HepG2 (cell line): ENCODE measurements around the gene OXLD1. TPM values are rescaled to one million over a fixed set of nuclear protein-coding genes. Genes with fewer than 3 reads are reported as not detected.

Source experiments
- AHR ChIP-seq: IDR thresholded peaks from 2 replicates; pipeline ENCODE4 v1.6.1; 2018; ENCODE audit warnings: missing genetic modification reagents, missing compliant biosample characterization
- ARNTL ChIP-seq: sonication (generic); formaldehyde crosslinking; IDR thresholded peaks from 2 replicates; pipeline ENCODE4 v1.4.0; 2020; ENCODE audit warnings: mild to moderate bottlenecking, missing genetic modification reagents
- ATF7 ChIP-seq, 2 experiments: fragments of 450-650 bp in 1 of 2; sonication (generic) in 1 of 2; formaldehyde crosslinking in 1 of 2; IDR thresholded peaks; 2 replicates each; pipeline versions ENCODE4 v1.4.0 to v1.6.1; 2016 to 2020; ENCODE audit warnings: antibody characterized with exemption in 1 of 2, mild to moderate bottlenecking in 1 of 2, missing genetic modification reagents in 1 of 2
- CBFB ChIP-seq: sonication (generic); formaldehyde crosslinking; IDR thresholded peaks from 2 replicates; pipeline ENCODE4 v1.4.0; 2020; ENCODE audit warnings: missing genetic modification reagents
- CCDC6 ChIP-seq: sonication (generic); formaldehyde crosslinking; IDR thresholded peaks from 2 replicates; pipeline ENCODE4 v1.8.1; 2022; ENCODE audit warnings: mild to moderate bottlenecking, missing genetic modification reagents, moderate library complexity
- CENPT ChIP-seq: sonication (generic); formaldehyde crosslinking; IDR thresholded peaks from 2 replicates; pipeline ENCODE4 v1.8.0; 2022; ENCODE audit warnings: low read depth, mild to moderate bottlenecking, moderate library complexity, missing genetic modification reagents
- CHD4 ChIP-seq: fragments of 200-600 bp; sonication (generic); IDR thresholded peaks from 2 replicates; pipeline ENCODE4 v1.7.0; 2017; ENCODE audit warnings: mild to moderate bottlenecking, low read length, borderline replicate concordance
- CREB1 ChIP-seq, 2 experiments: fragments of 450-650 bp in 1 of 2; IDR thresholded peaks; 2 replicates each; pipeline ENCODE4 v1.6.1; 2016 to 2017; ENCODE audit warnings: control low read depth in 1 of 2, mild to moderate bottlenecking in 1 of 2, missing compliant biosample characterization in 1 of 2, missing genetic modification characterization in 1 of 2
- DRAP1 ChIP-seq: IDR thresholded peaks from 2 replicates; pipeline ENCODE4 v1.6.1; 2016; ENCODE audit warnings: missing genetic modification reagents, missing compliant biosample characterization
- MAZ ChIP-seq, 2 experiments: sonication (generic) in 1 of 2; formaldehyde crosslinking in 1 of 2; IDR thresholded peaks; 2 replicates each; pipeline versions ENCODE4 v1.5.0 to v1.6.1; 2012 to 2020; ENCODE audit warnings: low read depth in 2 of 2, mild to moderate bottlenecking in 2 of 2, borderline replicate concordance in 1 of 2, improper control_type of control experiment in 1 of 2, low read length in 1 of 2, missing genetic modification reagents in 1 of 2, moderate library complexity in 1 of 2
- MEF2D ChIP-seq: sonication (generic); formaldehyde crosslinking; IDR thresholded peaks from 2 replicates; pipeline ENCODE4 v1.5.1; 2020; ENCODE audit warnings: mild to moderate bottlenecking, missing genetic modification reagents
- NPAS2 ChIP-seq: sonication (generic); formaldehyde crosslinking; IDR thresholded peaks from 2 replicates; pipeline ENCODE4 v1.8.0; 2022; ENCODE audit warnings: mild to moderate bottlenecking, missing genetic modification reagents, borderline replicate concordance
- NR2F2 ChIP-seq: IDR thresholded peaks from 2 replicates; pipeline ENCODE4 v1.6.1; 2012; ENCODE audit warnings: low read depth, inconsistent platforms, borderline replicate concordance
- SMARCC2 ChIP-seq: fragments of 450-650 bp; IDR thresholded peaks from 2 replicates; pipeline ENCODE4 v1.6.1; 2017; ENCODE audit warnings: antibody characterized with exemption, mild to moderate bottlenecking
- SRSF9 ChIP-seq: fragments of 200-400 bp; formaldehyde crosslinking; IDR thresholded peaks from 2 replicates; pipeline ENCODE4 v1.6.1; 2018; ENCODE audit warnings: borderline replicate concordance, mild to moderate bottlenecking, low read depth, low read length; ENCODE audit not compliant: insufficient read depth, poor library complexity, severe bottlenecking
- STAT5B ChIP-seq: sonication (generic); formaldehyde crosslinking; IDR thresholded peaks from 2 replicates; pipeline ENCODE4 v1.4.0; 2020; ENCODE audit warnings: missing genetic modification reagents
- TRIM22 ChIP-seq: fragments of 450-650 bp; IDR thresholded peaks from 2 replicates; pipeline ENCODE4 v1.6.1; 2017
- ZEB1 ChIP-seq: IDR thresholded peaks from 2 replicates; pipeline ENCODE4 v1.6.1; 2012; ENCODE audit warnings: mild to moderate bottlenecking, low read depth, inconsistent platforms; ENCODE audit not compliant: insufficient replicate concordance
- ZNF484 ChIP-seq: sonication (generic); formaldehyde crosslinking; IDR thresholded peaks from 2 replicates; pipeline ENCODE4 v1.5.1; 2020; ENCODE audit warnings: mild to moderate bottlenecking, low read depth, missing genetic modification reagents, borderline replicate concordance
- ZNF550 ChIP-seq: sonication (generic); formaldehyde crosslinking; IDR thresholded peaks from 2 replicates; pipeline ENCODE4 v1.4.0; 2020; ENCODE audit warnings: mild to moderate bottlenecking, missing genetic modification reagents, borderline replicate concordance
- ZNF670 ChIP-seq: sonication (generic); formaldehyde crosslinking; IDR thresholded peaks from 2 replicates; pipeline ENCODE4 v1.8.0; 2022; ENCODE audit warnings: mild to moderate bottlenecking, missing genetic modification reagents, borderline replicate concordance
- ZNF792 ChIP-seq: IDR thresholded peaks from 2 replicates; pipeline ENCODE4 v1.6.1; 2016
- polyA plus RNA-seq, 8 experiments: library from polyadenylated mRNA; depleted of rRNA in 3 of 8; stranded (reverse) in 7 of 8; unstranded in 1 of 8; fragments of >200 nt; fragmentation: Illumina TruSeq in 4 of 8; extraction: Trizol in 4 of 8; gene quantifications; 2 replicates each; pipeline versions ENCODE4 v1.2.1 to v1.2.3, GENCODE V29; 2011 to 2016; ENCODE audit warnings: low read depth in 4 of 8, missing spikeins in 1 of 8, mixed read lengths in 1 of 8; ENCODE audit not compliant: insufficient read depth in 1 of 8
- total RNA-seq, 5 experiments: library from RNA; depleted of rRNA; stranded (reverse); fragments of >200 nt; fragmentation: Illumina TruSeq; extraction: Trizol; gene quantifications; 2 replicates each; pipeline ENCODE4 v1.2.3, GENCODE V29; 2016; ENCODE audit warnings: low read depth in 1 of 5
- TF ChIP-seq, protein P1 (sequence below): sonication (generic); formaldehyde crosslinking; IDR thresholded peaks from 2 replicates; pipeline ENCODE4 v1.5.0; 2020; ENCODE audit warnings: missing genetic modification reagents, mild to moderate bottlenecking, borderline replicate concordance
- TF ChIP-seq, protein P2 (sequence below): IDR thresholded peaks from 2 replicates; pipeline ENCODE4 v1.4.0; 2020; ENCODE audit warnings: mild to moderate bottlenecking, missing genetic modification reagents

Gene OXLD1
- total and polyA plus RNA-seq, 2 of the 13 experiments (the other 11 are each of a cell fraction or from before 2014, with no cell fraction given) = 27.1 to 37.5 TPM

DNA sequence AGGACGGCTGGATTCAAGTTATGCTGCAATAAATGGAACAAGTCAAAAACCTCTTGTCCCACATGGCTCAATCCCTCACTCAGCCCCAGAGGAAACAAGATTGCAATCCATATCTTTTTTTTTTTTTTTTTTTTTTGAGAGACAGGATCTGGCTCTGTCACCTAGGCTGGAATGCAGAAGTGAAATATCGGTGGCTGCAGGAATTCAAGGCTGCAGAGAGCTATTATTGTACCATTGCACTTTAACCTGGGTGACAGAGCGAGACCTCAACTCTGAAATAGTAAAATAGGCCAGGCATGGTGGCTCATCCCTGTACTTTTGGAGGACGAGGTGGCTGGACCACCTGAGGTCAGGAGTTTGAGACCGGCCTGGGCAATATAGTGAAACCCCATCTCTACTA is 7.4 kb downstream of the OXLD1 start (continued):
- TF ChIP-seq, protein P1, sequence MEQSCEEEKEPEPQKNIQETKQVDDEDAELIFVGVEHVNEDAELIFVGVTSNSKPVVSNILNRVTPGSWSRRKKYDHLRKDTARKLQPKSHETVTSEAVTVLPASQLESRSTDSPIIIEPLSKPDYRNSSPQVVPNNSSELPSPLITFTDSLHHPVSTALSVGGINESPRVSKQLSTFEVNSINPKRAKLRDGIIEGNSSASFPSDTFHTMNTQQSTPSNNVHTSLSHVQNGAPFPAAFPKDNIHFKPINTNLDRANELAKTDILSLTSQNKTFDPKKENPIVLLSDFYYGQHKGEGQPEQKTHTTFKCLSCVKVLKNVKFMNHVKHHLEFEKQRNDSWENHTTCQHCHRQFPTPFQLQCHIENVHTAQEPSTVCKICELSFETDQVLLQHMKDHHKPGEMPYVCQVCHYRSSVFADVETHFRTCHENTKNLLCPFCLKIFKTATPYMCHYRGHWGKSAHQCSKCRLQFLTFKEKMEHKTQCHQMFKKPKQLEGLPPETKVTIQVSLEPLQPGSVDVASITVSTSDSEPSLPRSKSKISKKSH (CRISPR knock-in tag) = no peak
- no peak for TF ChIP-seq ATF7 (IDR thresholded peaks at IDR 0.05)
- TF ChIP-seq ATF7 (CRISPR knock-in tag; IDR thresholded peaks at IDR 0.05) = no peak
- TF ChIP-seq STAT5B (CRISPR knock-in tag) = no peak
- TF ChIP-seq NPAS2 (CRISPR knock-in tag) = no peak
- TF ChIP-seq SMARCC2 = no peak
- no peak for TF ChIP-seq CHD4
- TF ChIP-seq ZNF550 (CRISPR knock-in tag) = no peak
- TF ChIP-seq ZNF670 (CRISPR knock-in tag) = no peak
- TF ChIP-seq AHR = no peak
- no peak for TF ChIP-seq MAZ (IDR thresholded peaks at IDR 0.05; ENCODE audit: borderline replicate concordance, low read depth, low read length)
- no peak for TF ChIP-seq MAZ (CRISPR knock-in tag; IDR thresholded peaks at IDR 0.05; ENCODE audit: low read depth)
- TF ChIP-seq TRIM22 = no peak
- TF ChIP-seq ARNTL (CRISPR knock-in tag) = no peak
- peak; percentile 22; the same call in 1 of the 2 replicates for TF ChIP-seq ZNF792
- no peak for TF ChIP-seq CREB1 (IDR thresholded peaks at IDR 0.05)
- TF ChIP-seq CREB1 (CRISPR knock-in tag; IDR thresholded peaks at IDR 0.05) = no peak
- no peak for TF ChIP-seq ZEB1
- TF ChIP-seq CBFB (CRISPR knock-in tag) = no peak
- TF ChIP-seq CCDC6 (CRISPR knock-in tag) = no peak
- no peak for TF ChIP-seq ZNF484
- no peak for TF ChIP-seq SRSF9
- TF ChIP-seq CENPT = no peak
- no peak for TF ChIP-seq DRAP1 (CRISPR knock-in tag)
- TF ChIP-seq, protein P2, sequence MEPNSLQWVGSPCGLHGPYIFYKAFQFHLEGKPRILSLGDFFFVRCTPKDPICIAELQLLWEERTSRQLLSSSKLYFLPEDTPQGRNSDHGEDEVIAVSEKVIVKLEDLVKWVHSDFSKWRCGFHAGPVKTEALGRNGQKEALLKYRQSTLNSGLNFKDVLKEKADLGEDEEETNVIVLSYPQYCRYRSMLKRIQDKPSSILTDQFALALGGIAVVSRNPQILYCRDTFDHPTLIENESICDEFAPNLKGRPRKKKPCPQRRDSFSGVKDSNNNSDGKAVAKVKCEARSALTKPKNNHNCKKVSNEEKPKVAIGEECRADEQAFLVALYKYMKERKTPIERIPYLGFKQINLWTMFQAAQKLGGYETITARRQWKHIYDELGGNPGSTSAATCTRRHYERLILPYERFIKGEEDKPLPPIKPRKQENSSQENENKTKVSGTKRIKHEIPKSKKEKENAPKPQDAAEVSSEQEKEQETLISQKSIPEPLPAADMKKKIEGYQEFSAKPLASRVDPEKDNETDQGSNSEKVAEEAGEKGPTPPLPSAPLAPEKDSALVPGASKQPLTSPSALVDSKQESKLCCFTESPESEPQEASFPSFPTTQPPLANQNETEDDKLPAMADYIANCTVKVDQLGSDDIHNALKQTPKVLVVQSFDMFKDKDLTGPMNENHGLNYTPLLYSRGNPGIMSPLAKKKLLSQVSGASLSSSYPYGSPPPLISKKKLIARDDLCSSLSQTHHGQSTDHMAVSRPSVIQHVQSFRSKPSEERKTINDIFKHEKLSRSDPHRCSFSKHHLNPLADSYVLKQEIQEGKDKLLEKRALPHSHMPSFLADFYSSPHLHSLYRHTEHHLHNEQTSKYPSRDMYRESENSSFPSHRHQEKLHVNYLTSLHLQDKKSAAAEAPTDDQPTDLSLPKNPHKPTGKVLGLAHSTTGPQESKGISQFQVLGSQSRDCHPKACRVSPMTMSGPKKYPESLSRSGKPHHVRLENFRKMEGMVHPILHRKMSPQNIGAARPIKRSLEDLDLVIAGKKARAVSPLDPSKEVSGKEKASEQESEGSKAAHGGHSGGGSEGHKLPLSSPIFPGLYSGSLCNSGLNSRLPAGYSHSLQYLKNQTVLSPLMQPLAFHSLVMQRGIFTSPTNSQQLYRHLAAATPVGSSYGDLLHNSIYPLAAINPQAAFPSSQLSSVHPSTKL (CRISPR knock-in tag) = peak; percentile 55; the same call in 1 of the 2 replicates
- no peak for TF ChIP-seq NR2F2
- peak; percentile 87 for TF ChIP-seq MEF2D (CRISPR knock-in tag)
